HG03108 (cell line): Measurements from ENCODE around the gene CRYBB3.
"Not testable (repeated sequence)": the region's sequence is repeated elsewhere in the genome, so short reads cannot be mapped to it uniquely, and the experiment has no call there.

ENCODE experiments used
- ATAC-seq: cut with Tn5 transposase; IDR thresholded peaks from one replicate; pipeline ENCODE4 v1.9.1; 2021; ENCODE audit warnings: moderate library complexity; ENCODE audit not compliant: unreplicated experiment

Gene CRYBB3

GRCh38 chr22:25174888-25175411 is 24.7 kb upstream of the CRYBB3 start:
- ATAC-seq, result no peak

DNA sequence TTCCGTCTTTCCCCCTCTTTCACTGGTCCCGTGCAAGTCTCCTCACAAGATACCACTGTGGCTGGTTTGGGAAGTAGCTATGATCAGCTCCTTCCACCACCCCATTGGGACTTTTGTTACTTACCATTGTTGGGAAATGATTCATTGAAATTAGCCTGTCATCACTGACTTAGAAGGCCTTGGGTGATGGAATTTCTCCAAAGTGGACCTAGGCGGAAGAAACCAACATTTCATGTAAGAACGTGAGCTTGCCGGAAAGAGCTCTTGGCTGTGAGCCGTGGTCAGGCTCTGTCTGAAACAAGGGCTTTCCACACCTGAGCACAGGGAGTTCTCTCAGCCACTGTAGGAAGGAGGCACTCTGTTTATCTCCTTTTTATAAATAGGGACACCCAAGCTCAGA is 23.5 kb upstream of the CRYBB3 start:
- no peak for ATAC-seq

- no peak for ATAC-seq
Measured at GRCh38 chr22:25176799-25177198, 22.9 kb upstream of the CRYBB3 start.

DNA sequence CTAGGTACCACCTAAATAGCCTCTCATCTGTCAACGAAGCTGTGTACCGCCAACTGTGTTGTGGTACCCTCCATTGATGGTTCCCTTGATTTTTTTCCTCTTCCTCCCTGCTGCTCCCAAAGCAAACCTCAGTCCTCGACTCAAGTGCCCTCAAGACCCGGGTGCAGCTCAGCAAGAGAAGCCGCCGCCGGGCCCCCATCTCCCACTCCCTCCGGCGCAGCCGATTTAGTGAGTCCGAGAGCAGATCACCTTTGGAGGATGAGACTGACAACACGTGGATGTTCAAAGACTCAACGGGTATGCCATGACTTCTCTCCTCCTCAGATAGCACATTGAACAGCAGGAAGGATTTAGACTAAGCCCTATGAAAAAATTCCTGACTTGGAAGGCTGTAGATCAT is 22.4 kb upstream of the CRYBB3 start:
- ATAC-seq, result no peak

DNA sequence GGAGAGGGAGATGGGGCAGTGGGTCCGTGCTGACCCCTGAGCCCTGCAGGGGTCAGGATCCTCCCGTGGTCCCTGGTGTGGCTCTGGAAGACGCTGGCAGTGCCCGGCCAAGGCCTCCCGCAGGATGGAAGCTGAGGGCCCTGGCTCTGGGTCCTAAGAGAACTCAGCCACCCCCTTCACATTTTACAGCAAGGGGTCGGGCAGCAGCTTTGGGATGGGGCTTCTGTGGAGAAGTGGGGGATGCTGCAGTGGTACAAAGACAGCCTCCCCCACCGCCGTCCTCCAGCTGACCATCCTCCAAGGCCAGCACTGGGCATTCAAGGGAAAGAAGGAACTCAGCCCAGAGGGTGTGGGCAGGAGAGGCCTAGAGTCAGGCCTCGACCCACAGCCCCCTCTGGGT is 21.8 kb upstream of the CRYBB3 start:
- ATAC-seq, result no peak

GRCh38 chr22:25178348-25178747 is 21.3 kb upstream of the CRYBB3 start:
- ATAC-seq, result not testable (repeated sequence)

- ATAC-seq, result not testable (repeated sequence)
Measured at GRCh38 chr22:25178869-25179631, 20.6 kb upstream of the CRYBB3 start.

- ATAC-seq, result no peak
Measured at GRCh38 chr22:25182131-25183110, 17.2 kb upstream of the CRYBB3 start.

GRCh38 chr22:25183949-25184619 is 15.6 kb upstream of the CRYBB3 start:
- no peak for ATAC-seq

DNA sequence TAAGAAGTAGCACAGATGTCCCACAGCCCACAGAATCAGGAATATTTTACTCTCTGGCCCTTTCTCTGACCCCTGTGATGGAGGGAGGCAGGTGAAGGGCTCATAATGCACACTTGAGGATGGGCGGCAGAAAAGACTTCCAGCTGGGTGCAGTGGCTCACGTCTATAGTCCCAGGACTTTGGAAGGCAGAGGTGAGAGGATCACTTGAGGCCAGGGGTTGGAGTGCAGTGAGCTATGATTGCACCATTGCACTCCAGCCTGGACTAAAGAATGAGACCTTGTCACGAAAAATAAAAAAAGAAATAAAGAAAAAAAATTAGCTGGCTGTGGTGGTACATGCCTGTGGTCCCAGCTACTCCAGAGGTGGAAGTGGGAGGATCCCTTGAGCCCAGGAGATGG is 13.5 kb upstream of the CRYBB3 start:
- no peak for ATAC-seq

GRCh38 chr22:25187469-25187868 is 12.2 kb upstream of the CRYBB3 start:
- no peak for ATAC-seq

DNA sequence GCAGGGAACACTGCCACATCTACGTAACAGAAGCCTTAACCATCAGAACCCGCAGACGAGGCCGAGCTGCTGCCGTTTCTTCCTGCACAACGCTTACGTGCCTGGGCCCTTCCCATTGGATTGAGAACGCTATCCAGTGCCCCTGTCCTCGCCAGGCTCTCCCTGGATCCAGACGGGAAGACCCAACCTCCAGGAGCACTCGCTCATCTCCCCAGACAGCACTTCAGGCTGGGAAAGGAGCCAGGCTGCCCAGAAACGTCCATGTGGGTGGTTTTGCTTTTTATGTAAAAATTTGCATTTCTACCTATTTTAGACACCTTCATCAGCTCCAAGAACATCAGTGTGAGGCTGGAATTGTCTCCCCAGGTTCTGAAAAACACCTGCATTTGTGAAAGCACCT is 7.3 kb upstream of the CRYBB3 start:
- no peak for ATAC-seq

GRCh38 chr22:25193130-25193529 is 6.5 kb upstream of the CRYBB3 start:
- no peak for ATAC-seq

DNA sequence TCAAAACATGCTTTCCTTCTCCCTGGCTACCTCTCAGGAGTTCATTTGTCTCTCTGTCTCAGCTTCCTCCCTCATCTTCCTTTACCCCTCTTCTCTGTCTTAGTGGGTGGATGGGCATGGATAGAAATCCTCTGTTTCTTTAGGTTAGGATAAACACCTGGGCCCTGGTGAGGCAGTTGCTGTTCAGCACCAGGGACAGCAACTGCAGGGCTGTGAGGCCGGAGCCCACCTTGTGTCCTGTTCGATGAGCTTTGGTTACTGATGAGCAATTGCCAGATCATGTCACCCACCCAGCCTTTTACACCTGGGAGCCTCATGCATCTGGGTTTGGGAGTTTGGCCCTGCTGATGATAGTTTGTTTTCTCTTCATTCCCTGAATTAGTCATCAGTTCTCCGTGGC is 6.1 kb upstream of the CRYBB3 start:
- no peak for ATAC-seq

GRCh38 chr22:25196326-25196725 is 3.3 kb upstream of the CRYBB3 start:
- ATAC-seq, result no peak

GRCh38 chr22:25197340-25197739 is 2.3 kb upstream of the CRYBB3 start:
- no peak for ATAC-seq

- no peak for ATAC-seq
Measured at GRCh38 chr22:25200967-25201366, 1.3 kb downstream of the CRYBB3 start.

GRCh38 chr22:25201557-25202273 is 2.1 kb downstream of the CRYBB3 start:
- ATAC-seq, result no peak

- ATAC-seq, result no peak
Measured at GRCh38 chr22:25202290-25202921, 2.7 kb downstream of the CRYBB3 start.

GRCh38 chr22:25203082-25203481 is 3.4 kb downstream of the CRYBB3 start:
- ATAC-seq, result no peak
